NCI-H1105 treated with DMSO at 0.1 percent for 48 hours (cell line): ENCODE results near the gene OXGR1.
"Not testable (repeated sequence)": the region's sequence is repeated elsewhere in the genome, so short reads cannot be mapped to it uniquely, and the experiment has no call there.

Experiments
- DNase-seq: peaks from one replicate; lab custom pipeline; 2025; lab: John Stamatoyannopoulos, UW

The OXGR1 gene

DNA sequence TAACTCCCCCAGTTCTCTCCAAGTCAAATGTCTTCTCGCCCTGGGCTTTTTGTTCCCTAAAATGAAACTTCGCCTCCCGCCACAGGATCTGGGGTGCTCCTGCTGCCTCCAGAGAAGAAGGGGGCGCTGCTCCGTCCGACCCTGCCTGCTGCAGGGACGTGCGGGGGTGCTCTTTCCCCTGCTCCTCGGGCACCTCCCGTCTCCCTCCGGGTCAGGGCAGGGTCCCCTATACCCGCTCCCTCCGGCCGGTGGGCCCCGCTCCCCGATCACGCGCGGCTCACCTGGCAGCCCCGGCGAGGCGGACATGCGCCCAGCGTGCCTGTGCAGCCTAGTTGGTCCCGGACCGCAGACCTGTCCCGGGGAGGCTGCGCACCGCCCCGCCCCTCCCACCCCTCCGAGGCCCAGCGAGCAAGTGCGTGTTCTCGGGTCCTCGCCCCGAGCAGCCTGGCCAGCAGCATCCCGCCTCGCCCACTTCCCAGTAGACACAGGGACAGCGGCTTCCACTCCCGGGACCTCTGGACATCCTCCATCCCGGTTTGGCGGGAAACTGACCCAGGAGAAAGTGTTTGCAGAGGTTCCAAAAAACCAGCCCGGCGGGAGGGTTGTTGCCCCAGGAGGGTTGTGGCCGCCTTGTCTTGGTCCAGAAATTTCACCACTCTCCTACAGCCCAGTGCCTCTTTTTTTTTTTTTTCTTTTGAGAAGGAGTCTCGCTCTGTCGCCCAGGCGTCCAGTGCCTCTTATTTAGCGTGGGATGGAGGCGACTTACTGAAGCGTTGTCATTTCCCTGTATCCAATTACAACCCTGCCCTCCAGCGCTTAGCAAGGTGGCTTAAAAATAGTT, at the start of gene OXGR1:
TSS of gene OXGR1 (minus strand) at position 460 of the 841 bp plus-strand sequence. CDS start 6,717 bp downstream, outside the sequence.
- no peak for DNase-seq

DNA sequence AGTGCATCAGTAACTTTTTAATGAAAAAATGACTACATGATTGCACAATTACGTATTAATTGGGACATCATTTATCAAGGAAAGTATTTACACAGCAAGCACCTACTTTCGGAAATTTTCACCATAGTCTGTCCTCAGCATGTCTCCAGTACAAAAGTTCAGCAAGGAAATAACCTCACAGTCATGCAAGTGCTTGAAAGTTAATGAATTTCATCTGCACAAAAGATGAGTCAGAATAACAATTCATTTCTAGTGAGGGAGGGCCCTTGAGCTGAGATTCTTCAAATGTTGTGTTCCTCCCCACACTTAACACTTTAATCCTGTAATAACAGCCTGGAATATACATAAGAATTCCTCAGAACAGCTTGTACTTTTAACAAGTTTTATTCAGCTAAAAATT, 49.0 kb upstream of the OXGR1 start:
- no peak for DNase-seq

DNA sequence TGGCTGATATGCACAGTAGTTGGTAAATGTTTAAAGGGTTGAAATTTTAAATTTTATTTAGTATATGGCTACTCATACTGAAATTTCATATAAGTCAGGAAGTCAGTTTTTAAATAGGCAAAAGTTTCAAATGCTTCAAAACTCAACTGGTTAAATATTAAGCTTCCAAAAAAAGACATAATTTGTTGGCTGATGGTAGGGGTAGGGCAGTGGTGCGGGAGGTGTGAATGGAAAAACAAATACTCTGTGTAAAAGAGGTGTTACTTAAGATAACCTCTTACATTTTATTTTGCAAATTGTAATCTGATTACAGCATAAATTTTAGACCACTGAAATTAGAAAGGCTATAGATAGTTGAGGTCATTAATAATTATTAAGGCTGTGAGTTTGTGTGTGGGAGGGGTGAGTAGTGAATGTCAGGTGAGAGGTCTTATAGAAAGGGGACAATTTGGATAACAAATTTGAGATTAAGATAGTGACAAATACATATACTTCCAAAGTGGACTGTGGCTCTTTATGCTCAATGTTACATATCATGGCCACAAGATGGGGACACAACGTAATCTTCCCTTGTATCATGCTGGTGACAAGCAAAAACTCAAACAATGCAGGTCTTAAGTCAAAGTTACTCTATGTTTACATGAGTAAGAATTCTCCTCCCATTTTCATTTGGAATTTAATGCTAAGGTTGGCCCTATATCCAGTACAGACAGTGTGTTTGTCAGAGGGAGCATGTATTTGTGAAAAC, 36.6 kb upstream of the OXGR1 start:
- DNase-seq, result peak; percentile 0

DNA sequence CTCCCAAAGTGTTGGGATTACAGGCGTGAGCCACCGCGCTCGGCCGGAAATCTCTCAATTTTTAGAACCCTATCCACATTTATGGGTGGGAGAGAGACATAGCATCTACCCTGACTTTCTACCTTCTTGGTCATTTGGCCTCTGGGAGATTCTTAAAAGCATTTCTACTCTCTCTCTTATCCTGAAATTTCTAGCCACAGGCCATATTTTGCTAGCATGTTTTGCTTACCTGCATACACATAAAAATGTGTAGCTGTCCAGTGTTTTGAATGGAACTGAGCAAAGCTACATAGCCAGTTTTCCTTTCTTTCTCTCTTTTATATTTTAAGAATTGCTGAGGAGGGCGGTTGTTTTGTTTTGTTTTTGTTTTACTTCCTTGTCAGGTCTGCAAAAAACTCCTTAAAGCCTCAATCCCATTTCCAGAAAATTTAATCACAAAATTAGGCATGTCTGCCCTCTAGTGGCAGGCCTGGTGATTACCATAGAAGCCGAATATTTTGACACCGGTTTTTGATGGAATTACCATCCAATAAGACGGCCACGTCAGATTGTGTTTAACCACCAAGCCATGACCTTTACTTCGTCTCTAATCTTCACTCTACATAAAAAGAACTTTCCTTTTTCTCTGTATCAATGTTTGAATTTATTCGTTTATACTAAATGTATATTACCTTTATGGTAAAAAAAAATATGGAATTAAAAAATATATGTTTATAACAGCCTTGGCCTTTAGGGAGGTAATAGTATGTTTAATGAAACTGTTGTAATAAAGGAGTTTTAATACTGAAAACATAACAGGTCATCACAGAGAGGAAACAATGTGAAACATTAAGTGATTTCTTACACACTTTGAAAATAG, 34.4 kb upstream of the OXGR1 start:
- peak; percentile 16 for DNase-seq

DNA sequence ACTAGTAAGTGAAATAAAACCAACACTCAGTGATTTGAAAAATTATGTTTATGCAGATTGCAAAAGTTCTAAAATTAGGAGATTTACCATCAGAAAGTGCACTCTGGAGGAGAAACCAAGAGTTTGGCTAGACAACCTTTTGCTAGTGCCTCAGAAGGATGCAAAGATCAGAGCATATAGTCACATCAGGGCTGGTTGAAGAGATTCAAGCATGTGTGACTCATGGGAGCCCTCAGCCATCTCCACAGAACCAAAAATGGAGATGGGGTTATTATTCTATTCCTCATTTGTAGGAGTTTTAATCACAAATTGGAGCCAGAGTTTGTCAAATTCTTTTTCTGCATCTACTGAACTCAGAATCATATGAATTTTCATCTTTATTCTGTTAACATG, 32.9 kb upstream of the OXGR1 start:
- no peak for DNase-seq

DNA sequence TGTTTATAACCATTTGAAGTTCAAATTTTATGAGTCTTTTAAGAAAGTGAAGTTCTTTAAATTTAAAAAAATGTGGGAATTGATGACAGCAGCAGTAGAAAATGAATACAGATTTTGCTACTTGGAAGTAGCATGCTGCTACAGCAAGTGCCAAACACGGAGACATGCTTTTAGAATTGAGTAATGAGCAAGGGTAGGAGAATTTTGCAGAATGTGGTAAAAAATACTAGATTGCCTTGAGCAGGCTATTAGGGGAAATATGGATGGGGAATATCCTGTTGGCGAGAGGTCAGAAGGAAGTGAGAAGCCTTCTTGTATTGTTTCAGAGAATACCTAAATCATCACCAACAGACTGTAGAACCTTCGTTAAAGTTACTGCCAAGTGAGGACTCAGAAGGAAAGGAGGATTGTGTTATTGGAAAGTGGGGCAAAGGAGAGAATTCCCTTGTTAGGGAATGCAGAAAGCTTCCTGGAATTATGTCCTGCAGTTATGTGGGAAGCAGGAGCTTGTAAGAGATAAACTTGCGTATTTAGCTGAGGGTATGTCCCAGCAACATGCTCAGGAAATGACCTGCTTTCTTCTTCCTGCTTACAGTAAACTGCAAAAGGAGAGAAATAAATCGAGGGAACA, 32.4 kb upstream of the OXGR1 start:
- no peak for DNase-seq

DNA sequence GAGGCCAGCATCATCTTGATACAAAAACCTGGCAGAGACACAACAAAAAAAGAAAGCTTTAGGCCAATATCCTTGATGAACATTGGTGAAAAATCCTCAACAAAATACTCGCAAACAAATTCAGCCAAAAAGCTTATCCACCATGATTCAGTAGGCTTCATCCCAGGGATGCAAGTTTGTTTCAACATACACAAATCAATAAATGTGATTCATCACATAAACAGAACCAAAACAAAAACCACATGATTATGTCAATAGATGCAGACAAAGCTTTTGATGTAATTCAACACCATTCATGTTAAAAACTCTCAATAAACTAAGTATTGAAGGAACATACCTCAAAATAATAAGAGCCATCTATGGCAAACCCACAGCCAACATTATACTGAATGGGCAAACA, 29.5 kb upstream of the OXGR1 start:
- not testable (repeated sequence) for DNase-seq

DNA sequence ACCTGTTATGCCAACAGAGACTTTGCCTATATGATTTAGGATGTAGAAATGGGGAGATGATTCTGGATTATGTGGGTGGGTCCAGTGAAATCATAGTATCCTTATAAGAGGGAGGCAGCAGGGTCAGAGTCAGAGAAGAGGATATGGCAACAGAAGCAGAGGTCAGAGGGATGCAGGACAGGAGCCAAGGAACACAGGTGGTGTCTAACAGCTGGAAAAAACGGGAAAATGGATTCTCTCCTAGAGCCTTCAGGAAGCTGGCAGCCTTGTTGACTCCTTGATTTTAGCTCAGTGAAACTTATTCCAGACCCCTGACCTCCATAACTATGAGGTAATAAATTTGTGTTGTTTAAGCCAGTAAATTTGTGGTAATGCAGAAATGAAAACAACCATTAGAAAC, 28.8 kb upstream of the OXGR1 start:
- no peak for DNase-seq

DNA sequence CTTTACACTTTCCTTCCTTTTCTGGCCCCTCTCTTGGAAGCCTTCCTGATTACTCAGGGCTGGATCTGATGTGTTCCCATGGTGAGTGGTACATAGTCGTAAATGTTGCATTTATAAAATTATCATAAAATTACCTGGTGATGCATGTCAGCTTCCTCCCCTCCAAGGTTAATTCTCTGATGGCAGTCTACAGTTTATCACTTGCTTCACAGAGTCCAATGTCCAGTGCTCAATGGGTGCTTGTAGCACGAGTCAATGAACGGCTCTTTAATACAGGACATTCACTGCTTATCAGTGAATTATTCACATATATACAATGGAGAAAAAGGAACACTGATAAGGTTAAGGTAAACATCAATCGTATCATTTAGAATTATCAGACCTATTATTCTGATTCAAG, 27.0 kb upstream of the OXGR1 start:
- no peak for DNase-seq

DNA sequence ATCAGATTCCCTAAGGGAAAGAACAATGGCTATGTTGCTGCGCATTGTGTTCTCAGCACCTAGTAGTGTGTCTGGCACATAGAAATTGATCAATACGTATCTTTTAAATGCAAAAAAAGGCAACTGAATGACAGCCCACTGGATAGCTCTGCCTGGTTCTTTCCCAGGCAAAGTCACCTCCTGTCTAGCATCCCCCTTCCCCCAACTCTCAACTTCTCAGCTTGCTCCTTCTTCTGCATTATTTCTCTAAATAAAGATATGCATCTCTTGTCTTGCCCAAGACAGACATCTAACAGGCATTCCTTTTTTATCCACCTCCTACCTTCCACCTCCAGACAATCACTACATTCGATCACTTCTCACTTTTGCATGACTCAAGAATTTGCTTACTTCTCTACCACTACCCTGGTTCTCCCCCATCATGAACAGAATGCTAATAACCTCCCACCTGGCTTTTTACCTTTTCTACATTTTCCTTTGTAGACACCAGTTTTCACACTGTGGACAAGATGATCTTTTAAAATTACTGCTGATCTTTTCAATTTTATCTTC, 26.5 kb upstream of the OXGR1 start:
- DNase-seq, result no peak

DNA sequence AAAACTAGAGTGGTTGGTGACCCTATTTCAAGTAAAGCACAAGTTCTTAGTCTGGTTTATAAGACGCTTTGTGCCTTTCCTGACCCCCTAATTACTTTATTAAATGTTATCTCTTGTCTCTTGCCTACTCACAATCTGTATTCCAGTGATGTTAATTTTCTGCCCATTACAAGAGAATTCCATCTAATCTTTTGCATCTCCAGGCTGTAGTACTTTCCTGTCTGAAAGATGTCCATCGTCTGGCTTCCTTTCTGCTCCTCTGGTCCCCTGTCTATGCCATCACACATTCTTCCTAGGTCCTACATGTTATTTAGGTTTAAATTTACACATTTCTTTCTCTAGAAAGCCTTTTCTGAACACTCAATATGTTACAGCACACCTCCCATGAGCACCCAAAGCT, 25.9 kb upstream of the OXGR1 start:
- DNase-seq, result no peak

DNA sequence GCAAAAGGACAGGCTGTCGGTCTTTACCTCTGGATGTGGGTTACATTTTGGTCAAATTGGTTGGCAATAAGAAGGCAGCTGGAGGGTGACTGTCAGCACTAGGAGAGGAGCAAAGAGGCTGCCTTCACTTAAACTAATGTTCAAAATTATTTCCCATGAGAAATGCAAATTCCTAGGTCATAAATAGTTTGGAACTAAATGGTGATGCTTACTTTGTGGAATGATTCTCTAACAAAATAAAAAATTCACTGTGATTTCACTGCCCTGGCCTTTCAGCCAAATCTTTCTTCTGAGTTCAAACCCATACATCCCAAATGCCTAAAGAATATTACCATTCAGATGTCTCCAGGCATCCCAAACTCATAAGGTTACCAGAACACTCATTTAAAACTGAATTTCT, 25.0 kb upstream of the OXGR1 start:
- DNase-seq, result no peak

DNA sequence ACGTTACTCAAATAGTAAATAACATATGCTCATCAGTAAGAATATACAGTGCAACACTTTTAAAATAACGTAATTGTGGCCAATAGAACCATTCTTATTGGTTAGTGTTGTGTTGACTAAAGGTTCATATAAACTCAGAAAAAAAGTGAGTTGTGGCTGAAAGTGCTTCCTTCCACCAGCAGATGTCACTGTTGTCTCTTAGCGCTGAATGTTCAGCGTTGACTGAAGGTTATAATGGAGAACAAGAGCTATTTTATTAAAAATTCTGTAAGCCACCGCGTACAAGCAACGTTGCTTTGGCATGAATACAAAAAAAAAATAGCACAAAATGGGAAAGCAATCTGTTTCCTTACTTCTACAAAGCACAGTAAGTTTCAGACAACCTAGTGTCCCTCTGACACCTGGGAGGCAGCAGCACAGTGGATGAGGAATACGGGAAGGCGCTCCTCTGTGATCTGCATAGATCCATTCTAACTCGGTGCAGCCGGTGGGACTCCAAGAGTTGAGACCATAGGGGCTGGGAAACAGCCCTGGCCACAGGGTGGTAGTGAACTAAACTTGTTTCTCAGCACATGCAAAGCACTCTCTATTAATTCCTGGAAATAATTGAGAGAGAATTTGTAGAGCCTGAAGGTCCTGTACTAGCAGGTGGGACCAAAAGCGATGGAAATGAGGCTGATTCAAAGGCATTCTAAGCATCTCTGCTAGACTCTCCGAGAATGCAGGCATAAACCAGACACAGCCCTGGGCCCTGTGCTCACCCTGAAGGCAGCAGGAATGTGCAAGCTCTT, 23.9 kb upstream of the OXGR1 start:
- DNase-seq, result peak; percentile 35

DNA sequence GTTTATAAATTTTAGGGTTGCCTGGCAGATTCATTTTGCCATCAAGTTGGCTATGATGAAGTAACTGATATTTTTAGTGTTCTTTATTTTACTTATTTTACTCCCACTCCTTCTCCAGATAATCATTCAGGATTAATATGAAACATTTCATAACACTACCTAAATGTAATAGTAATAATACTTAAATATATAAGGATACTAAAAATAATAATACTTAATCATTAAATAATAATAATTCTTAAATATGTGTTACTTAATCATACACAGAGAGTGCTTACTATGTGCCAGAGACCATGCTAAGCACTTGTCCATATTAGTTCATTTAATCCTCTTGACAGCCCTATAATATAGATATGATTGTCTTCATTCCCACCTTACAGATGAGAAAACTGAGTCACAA, 23.0 kb upstream of the OXGR1 start:
- DNase-seq, result no peak

DNA sequence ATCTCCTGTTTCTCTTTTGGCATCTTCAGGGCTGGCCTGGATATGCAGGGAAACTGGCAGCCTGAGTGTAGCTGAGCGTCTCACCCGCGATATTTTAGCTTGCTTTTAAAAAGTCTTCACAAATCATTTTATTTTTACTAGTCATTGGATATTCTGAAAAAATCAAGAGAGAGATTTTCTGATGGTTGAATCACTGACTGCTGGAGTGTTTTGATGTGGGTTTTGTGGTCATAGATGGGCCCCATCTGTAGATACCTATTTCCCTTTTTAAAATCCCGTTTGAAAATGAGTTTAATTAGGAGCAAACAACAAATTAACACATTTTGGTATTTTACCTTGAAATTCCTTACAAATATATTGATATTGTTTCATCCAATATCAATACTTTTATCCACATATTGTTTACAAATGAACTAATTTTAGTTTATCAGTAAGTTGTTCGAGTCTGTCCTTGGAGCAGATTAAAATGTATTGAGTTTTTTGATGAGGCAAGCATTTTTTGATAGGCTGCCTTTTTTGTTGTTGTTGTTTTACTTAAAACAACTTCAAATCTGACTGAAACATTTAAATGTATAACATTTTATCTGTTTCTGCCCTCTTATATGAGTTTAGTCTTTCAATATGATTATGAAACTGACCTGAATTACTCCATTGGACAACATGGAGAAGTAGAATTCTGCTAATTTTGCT, 21.5 kb upstream of the OXGR1 start:
- DNase-seq, result no peak

DNA sequence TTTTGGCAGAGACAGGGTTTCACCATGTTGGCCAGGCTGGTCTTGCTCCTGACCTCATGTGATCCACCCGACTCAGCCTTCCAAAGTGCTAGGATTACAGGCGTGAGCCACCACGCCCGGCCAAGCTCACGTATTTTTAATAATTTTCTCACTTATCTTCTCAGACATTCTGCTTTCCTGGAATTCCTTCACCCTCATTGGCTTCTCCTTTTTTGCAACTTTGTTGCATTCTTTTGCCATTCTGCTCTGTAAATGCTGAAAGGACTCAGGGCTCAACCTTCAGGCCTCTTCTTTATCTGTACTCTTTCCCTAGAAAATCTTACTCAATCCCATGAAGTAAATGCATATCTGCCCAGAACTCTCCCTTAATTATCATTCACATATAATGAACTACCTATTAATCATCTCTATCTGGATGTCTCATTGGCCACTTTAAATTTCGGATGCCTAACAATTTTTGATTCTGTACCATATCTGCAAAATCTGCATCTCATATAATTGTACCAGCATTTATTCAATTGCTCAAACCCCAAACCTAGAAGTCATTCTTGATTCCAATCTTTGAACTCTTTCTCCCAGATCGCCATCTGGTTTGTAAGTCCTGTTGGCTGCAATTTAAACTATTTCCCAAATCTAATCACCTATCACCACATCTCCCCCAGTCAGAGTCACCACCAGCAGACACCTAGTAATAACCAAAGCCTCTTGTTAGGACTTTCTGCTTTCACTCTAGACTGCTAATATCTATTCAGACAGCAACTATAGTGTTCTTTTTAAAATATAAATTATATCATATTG, 18.2 kb upstream of the OXGR1 start:
- no peak for DNase-seq

DNA sequence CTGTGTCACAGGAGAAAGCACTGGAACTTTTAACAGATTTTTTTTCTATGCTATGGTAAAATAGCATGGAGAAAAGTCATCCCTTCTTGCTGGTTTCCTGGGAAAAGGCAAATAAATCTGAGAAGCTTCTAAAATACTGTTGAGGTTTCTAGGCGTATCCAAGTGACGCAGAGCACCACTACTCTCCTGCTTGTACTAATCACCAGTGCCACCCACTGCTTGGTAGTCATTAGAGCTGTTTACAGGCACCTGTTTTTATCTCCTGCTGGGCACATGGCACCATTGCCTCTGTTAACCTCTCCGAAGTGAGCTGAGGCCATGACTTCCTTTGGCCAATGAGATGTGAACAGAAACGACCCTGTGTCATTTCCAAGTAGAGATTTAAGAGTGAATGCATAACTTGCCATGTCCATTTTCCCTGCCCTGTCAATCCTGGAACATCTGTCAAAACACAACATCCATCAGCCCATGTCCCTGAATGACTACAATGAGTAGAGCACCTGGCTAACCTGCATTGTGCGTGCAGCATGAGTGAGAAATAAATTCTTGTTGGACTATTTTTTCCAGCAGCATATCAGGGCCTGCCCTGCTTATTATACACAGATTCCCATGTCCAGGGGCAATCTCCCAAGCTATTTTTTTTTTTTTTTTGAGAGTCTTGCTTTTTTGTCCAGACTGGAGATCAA, 17.3 kb upstream of the OXGR1 start:
- no peak for DNase-seq

DNA sequence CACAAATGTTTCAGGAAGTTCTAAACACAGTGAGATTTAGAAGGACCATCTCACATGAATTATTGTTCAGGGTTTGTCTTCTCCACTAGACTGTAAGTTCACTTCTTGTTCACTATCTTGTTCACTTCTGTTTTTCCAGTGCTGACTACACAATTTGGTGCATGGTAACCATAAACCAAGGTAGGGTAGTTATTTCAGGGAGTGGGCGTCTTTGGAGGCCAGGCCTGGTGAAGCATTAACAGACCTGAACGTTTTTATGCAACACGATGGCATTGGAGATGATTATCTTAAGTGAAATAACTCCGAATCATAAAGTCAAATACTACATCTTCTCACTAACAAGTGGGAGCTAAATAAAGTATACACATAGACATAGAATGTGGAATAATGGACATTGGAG, 14.4 kb upstream of the OXGR1 start:
- DNase-seq, result no peak
